Urothelium cell line (cell line): Measurements from ENCODE around the gene CCDC15.
"Not testable (repeated sequence)": the region's sequence is repeated elsewhere in the genome, so short reads cannot be mapped to it uniquely, and the experiment has no call there.

Experiments used
- DNase-seq: peaks from one replicate; pipeline ENCODE4 v3.0.0; 2011; ENCODE audit warnings: low spot score, mixed read lengths
- FAIRE-seq: peaks from 2 replicates; lab custom pipeline; 2011; peaks lifted over from hg19 to GRCh38; lab: Jason Lieb, UNC

The CCDC15 gene

GRCh38 chr11:124938970-124939369, 15.0 kb upstream of the CCDC15 start:
- no peak for FAIRE-seq
- DNase-seq, result no peak

GRCh38 chr11:124941703-124942102, 12.3 kb upstream of the CCDC15 start:
- no peak for FAIRE-seq
- no peak for DNase-seq

- FAIRE-seq, result no peak
Measured at GRCh38 chr11:124942466-124943253, 11.3 kb upstream of the CCDC15 start.

GRCh38 chr11:124943254-124943616, 10.8 kb upstream of the CCDC15 start:
- FAIRE-seq (no peak), DNase-seq (no peak)

More at GRCh38 chr11:124942466-124943253, 11.3 kb upstream of the CCDC15 start:
- no peak for DNase-seq

- FAIRE-seq, result no peak
- DNase-seq, result no peak
Measured at GRCh38 chr11:124943741-124944140, 10.3 kb upstream of the CCDC15 start.

- DNase-seq (no peak), FAIRE-seq (no peak)
Measured at GRCh38 chr11:124944565-124944964, 9.4 kb upstream of the CCDC15 start.

- DNase-seq (no peak), FAIRE-seq (no peak)
Measured at GRCh38 chr11:124945826-124946225, 8.2 kb upstream of the CCDC15 start.

GRCh38 chr11:124946735-124947141, 7.3 kb upstream of the CCDC15 start:
- FAIRE-seq (no peak), DNase-seq (no peak)

- FAIRE-seq, result no peak
- DNase-seq, result no peak
Measured at GRCh38 chr11:124950601-124951330, 3.2 kb upstream of the CCDC15 start.

- no peak for FAIRE-seq
- no peak for DNase-seq
Measured at GRCh38 chr11:124951341-124951740, 2.7 kb upstream of the CCDC15 start.

GRCh38 chr11:124954590-124954955, 571 bp downstream of the CCDC15 start:
- DNase-seq (no peak), FAIRE-seq (no peak)

- FAIRE-seq, result no peak
- DNase-seq, result no peak
Measured at GRCh38 chr11:124955035-124955434, 1.0 kb downstream of the CCDC15 start.

GRCh38 chr11:124961972-124962609, 8.1 kb downstream of the CCDC15 start:
- FAIRE-seq (no peak), DNase-seq (peak; percentile 25)

GRCh38 chr11:124968197-124968596, 14.2 kb downstream of the CCDC15 start:
- not testable (repeated sequence) for DNase-seq

GRCh38 chr11:124970925-124971324, 16.9 kb downstream of the CCDC15 start:
- no peak for FAIRE-seq
- no peak for DNase-seq

More at GRCh38 chr11:124968197-124968596, 14.2 kb downstream of the CCDC15 start:
- not testable (repeated sequence) for FAIRE-seq

GRCh38 chr11:124971810-124972209, 17.8 kb downstream of the CCDC15 start:
- DNase-seq (no peak), FAIRE-seq (no peak)

- FAIRE-seq, result no peak
Measured at GRCh38 chr11:124976531-124976930, 22.5 kb downstream of the CCDC15 start.

GRCh38 chr11:124977006-124977405, 23.0 kb downstream of the CCDC15 start:
- DNase-seq (no peak), FAIRE-seq (no peak)

More at GRCh38 chr11:124976531-124976930, 22.5 kb downstream of the CCDC15 start:
- DNase-seq, result no peak

- no peak for DNase-seq
- FAIRE-seq, result no peak
Measured at GRCh38 chr11:124978316-124978715, 24.3 kb downstream of the CCDC15 start.

GRCh38 chr11:124982043-124982442, 28.0 kb downstream of the CCDC15 start:
- DNase-seq (no peak), FAIRE-seq (no peak)

- DNase-seq, result no peak
- no peak for FAIRE-seq
Measured at GRCh38 chr11:124983674-124984511, 29.9 kb downstream of the CCDC15 start.
